ENCODE measurements around the gene FASLG.

FASLG gene

GRCh38 chr1:172663732-172664131, 4.8 kb downstream of the FASLG start:
- TF ChIP-seq, protein P1, sequence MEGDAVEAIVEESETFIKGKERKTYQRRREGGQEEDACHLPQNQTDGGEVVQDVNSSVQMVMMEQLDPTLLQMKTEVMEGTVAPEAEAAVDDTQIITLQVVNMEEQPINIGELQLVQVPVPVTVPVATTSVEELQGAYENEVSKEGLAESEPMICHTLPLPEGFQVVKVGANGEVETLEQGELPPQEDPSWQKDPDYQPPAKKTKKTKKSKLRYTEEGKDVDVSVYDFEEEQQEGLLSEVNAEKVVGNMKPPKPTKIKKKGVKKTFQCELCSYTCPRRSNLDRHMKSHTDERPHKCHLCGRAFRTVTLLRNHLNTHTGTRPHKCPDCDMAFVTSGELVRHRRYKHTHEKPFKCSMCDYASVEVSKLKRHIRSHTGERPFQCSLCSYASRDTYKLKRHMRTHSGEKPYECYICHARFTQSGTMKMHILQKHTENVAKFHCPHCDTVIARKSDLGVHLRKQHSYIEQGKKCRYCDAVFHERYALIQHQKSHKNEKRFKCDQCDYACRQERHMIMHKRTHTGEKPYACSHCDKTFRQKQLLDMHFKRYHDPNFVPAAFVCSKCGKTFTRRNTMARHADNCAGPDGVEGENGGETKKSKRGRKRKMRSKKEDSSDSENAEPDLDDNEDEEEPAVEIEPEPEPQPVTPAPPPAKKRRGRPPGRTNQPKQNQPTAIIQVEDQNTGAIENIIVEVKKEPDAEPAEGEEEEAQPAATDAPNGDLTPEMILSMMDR (IDR thresholded peaks at IDR 0.05; ENCODE audit: control extremely low read depth, extremely low read depth, low read depth, missing control alignments), result no peak
- POLR2A ChIA-PET, result no interaction called here
- CTCF ChIA-PET, result no interaction called here
- no peak for DNase-seq (ENCODE audit: extremely low spot score)

DNA sequence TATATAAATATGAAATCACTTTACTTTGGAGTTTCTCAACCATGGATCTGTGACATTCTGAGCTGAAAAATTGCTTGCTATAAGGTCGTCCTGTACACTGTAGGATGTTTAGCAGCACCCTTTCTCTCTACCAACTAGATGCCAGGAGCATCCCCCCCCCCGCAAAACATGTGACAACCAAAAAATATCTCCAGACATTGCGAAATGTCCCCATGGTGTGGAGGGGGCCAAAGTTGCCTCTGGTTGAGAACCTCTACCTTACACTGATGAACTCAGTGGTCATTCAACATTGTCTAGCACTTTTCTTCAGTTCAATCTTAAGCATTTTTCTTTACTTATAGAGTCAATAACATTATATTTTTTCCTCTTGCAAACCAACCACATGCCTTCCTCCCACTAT, 9.2 kb downstream of the FASLG start:
- DNase-seq (ENCODE audit: extremely low spot score), result no peak
- TF ChIP-seq, protein P1 (IDR thresholded peaks at IDR 0.05; ENCODE audit: control extremely low read depth, extremely low read depth, low read depth, missing control alignments), result no peak
- ChIA-PET POLR2A (no interaction called here), CTCF (no interaction called here)

DNA sequence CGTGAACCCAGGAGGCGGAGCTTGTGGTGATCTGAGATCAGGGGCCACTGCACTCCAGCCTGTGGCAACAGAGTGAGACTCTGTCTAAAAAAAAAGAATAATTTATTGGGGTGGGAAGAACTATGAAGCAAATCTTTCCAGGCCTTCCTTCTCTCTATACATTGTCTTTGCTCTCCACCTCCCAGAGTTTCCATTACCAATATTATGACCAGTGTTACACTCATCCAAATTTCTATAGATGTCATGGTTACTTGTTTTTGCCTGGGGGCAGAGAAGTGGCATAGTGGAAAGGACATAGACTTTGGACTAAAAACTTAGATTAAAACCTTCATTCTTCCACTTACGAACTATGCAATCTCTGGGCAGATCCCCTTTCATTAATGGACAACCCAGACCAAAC, 10.1 kb downstream of the FASLG start:
- TF ChIP-seq, protein P1 (IDR thresholded peaks at IDR 0.05; ENCODE audit: control extremely low read depth, extremely low read depth, low read depth, missing control alignments), result no peak
- DNase-seq (ENCODE audit: extremely low spot score), result no peak
- POLR2A ChIA-PET, result no interaction called here
- CTCF ChIA-PET, result no interaction called here

DNA sequence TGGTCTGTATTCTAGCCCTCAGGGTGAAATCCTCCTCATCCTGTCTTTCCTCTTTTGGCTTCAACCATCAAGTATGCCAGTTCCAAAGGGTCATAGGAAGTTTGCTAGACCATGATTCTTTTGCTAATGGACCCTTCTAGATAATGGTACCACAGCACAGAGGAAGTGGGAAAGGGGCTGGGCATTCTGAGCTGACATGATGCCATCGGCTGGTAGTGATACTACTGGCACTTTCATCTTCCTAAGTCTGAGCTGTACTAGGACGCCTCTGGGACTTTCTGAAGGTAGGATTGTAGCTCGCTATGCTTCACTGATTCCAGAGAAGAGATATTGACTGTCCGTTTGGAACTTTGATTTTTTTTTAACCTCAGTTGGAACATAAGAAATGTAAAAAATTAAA, 11.4 kb downstream of the FASLG start:
- POLR2A ChIA-PET, result no interaction called here
- no peak for DNase-seq (ENCODE audit: extremely low spot score)

DNA sequence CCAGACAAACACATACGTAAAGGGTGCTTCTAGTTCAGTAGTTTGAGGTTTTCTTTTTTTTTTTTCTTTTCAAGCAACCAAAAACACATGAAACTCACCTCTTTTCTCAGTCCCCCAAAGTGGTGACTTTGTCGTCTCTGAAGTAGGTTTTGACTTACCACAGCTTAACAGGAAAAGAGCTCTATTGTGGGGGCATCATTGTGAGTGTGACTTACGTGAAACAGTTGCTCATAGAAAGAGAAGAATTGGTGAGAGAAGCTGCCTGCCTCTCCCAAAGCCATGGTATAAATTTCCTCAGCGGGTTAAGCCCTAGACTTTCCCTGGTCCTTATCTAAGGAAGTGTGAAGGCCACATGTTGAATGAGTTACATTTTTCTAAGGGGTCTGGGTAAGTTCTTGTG, 11.9 kb downstream of the FASLG start:
- ChIA-PET CTCF (interaction anchor here (1.4 kb wide), 1 partner anchor 54 kb away, joined by 3 read pairs; no protein-coding TSS in a partner anchor), POLR2A (no interaction called here)
- no peak for DNase-seq (ENCODE audit: extremely low spot score)
- TF ChIP-seq, protein P1 (IDR thresholded peaks at IDR 0.05; ENCODE audit: control extremely low read depth, extremely low read depth, low read depth, missing control alignments), result no peak

More for the DNA sequence above, 11.4 kb downstream of the FASLG start:
- CTCF ChIA-PET, result interaction anchor here (1.4 kb wide), 1 partner anchor 55 kb away, joined by 3 read pairs; no protein-coding TSS in a partner anchor
- TF ChIP-seq, protein P1 (IDR thresholded peaks at IDR 0.05; ENCODE audit: control extremely low read depth, extremely low read depth, low read depth, missing control alignments), result no peak

GRCh38 chr1:172671591-172671990, 12.7 kb downstream of the FASLG start:
- POLR2A ChIA-PET, result no interaction called here
- TF ChIP-seq, protein P1 (IDR thresholded peaks at IDR 0.05; ENCODE audit: control extremely low read depth, extremely low read depth, low read depth, missing control alignments), result no peak
- CTCF ChIA-PET, result no interaction called here
- no peak for DNase-seq (ENCODE audit: extremely low spot score)

DNA sequence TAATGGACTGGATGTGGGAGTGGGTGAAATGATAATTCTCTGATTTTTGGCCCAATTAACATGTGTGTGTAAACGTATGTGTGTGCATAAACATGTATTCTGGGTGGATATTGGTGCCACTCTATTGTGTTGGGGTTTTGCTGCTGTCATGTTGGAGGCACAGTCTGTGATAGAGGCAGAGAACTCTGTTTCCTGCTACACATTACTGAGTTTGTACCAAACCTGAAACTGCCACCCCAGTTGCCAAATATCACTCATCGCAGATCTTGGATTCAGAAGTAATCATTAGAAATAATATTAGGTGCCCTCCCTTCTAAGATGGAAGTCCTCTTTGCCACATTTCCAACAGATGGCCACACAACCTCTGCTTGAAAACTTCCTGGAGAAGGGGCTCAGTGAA, 13.8 kb downstream of the FASLG start:
- TF ChIP-seq, protein P1 (IDR thresholded peaks at IDR 0.05; ENCODE audit: control extremely low read depth, extremely low read depth, low read depth, missing control alignments), result no peak
- CTCF ChIA-PET, result interaction anchor here (2.0 kb wide), 1 partner anchor 14 kb away, joined by 4 read pairs; the partner anchor contains the start of gene FASLG
- no peak for DNase-seq (ENCODE audit: extremely low spot score)
- POLR2A ChIA-PET, result no interaction called here

Data from GM10248 (cell line).